OCI-LY3 (cell line): Measurements from ENCODE around the gene IRF2.

Experiments
- H2AFZ ChIP-seq: fragments of 200-600, 300-600 bp; shearing (Covaris generic); 2 replicates; pipeline ENCODE4 v1.6.0; 2014; ENCODE audit warnings: antibody characterized with exemption, low read depth, low read length
- H3K27ac ChIP-seq: fragments of 200-600, 300-600 bp; sonication (generic); 2 replicates; pipeline ENCODE4 v1.5.1; 2014; ENCODE audit warnings: mild to moderate bottlenecking, low read length, moderate library complexity, mixed read lengths
- H3K27me3 ChIP-seq: fragments of 200-600, 300-600 bp; sonication (generic); 2 replicates; pipeline ENCODE4 v1.6.1; 2014; ENCODE audit warnings: low read depth, low read length, mixed read lengths
- H3K36me3 ChIP-seq: fragments of 200-600, 300-600 bp; sonication (generic); replicated peaks from 2 replicates; pipeline ENCODE3; 2014; ENCODE audit warnings: low read depth, low read length, mixed read lengths
- H3K4me1 ChIP-seq: fragments of 300-600, 200-600 bp; sonication (generic); 2 replicates; pipeline ENCODE4 v1.6.1; 2014; ENCODE audit warnings: low read length, mixed read lengths
- H3K4me2 ChIP-seq: fragments of 200-600, 300-600 bp; sonication (generic); 2 replicates; pipeline ENCODE4 v1.6.1; 2014; ENCODE audit warnings: low read length, mixed read lengths
- H3K4me3 ChIP-seq: fragments of 300-600, 200-600 bp; sonication (generic); 2 replicates; pipeline ENCODE4 v1.5.1; 2014; ENCODE audit warnings: antibody characterized with exemption, mild to moderate bottlenecking, low read length, moderate library complexity
- H3K79me2 ChIP-seq: fragments of 300-600, 200-600 bp; shearing (Covaris generic); 2 replicates; pipeline ENCODE4 v1.6.1; 2014; ENCODE audit warnings: mild to moderate bottlenecking, low read length, mixed read lengths
- H3K9ac ChIP-seq: fragments of 300-600, 200-600 bp; shearing (Covaris generic); 2 replicates; pipeline ENCODE4 v1.6.0; 2014; ENCODE audit warnings: mild to moderate bottlenecking, low read length, moderate library complexity
- H3K9me3 ChIP-seq: fragments of 200-600, 300-600 bp; shearing (Covaris generic); 2 replicates; pipeline ENCODE4 v1.6.1; 2014; ENCODE audit warnings: low read length, mixed read lengths; ENCODE audit not compliant: insufficient read depth
- H4K20me1 ChIP-seq: fragments of 200-600, 300-600 bp; sonication (generic); 2 replicates; pipeline ENCODE4 v1.6.1; 2016; ENCODE audit warnings: low read length, mixed read lengths; ENCODE audit not compliant: insufficient read depth
- CTCF ChIP-seq: fragments of 200-600, 300-600 bp; sonication (generic); IDR thresholded peaks from 2 replicates; pipeline ENCODE4 v1.5.1; 2014; ENCODE audit warnings: antibody characterized with exemption, low read length, low read depth
- EZH2phosphoT487 ChIP-seq: fragments of 200-600 bp; shearing (Covaris generic); IDR thresholded peaks from 2 replicates; pipeline ENCODE4 v1.6.1; 2018; ENCODE audit warnings: antibody characterized with exemption, mixed run types, low read depth

IRF2 gene

DNA sequence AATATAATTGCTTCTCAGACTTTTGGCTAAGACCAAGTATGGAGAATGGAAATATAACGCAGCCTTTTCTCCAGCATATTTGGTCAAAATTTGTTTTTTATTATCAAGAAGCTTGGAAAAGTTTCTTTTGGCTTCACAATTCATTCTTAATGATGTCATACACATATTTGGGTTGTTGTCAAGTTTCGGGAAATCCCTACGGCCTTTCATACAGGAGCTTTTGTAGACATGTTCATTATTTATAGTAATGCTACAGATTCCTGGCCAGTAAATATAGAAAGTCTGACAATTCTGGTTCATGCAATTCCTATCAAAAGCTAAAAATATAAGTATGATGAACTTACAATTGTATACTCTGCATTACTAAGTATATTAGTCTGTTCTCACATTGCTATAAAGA is 112.9 kb downstream of the IRF2 start:
- Histone ChIP-seq H3K4me1 (no peaks in the 10 kb centered on the region), H4K20me1 (no peaks in the 10 kb centered on the region)
- TF ChIP-seq CTCF, result no peak
- TF ChIP-seq EZH2phosphoT487, result no peak

GRCh38 chr4:184359888-184360287 is 114.5 kb downstream of the IRF2 start:
- no peaks in the 10 kb centered on the region for H3K79me2 ChIP-seq
- H4K20me1 ChIP-seq, result no peaks in the 10 kb centered on the region
- H3K9ac ChIP-seq, result no peak overlapping the region
- H3K9me3 ChIP-seq, result no peaks in the 10 kb centered on the region
- H3K27me3 ChIP-seq, result no peaks in the 10 kb centered on the region
- no peak overlapping the region for H3K27ac ChIP-seq
- no peaks in the 10 kb centered on the region for H3K36me3 ChIP-seq
- no peak for TF ChIP-seq EZH2phosphoT487
- TF ChIP-seq CTCF, result no peak
- H2AFZ ChIP-seq, result no peak overlapping the region
- peaks cover 7% of the 10 kb centered on the region for H3K4me1 ChIP-seq
- H3K4me2 ChIP-seq, result no peak overlapping the region
- H3K4me3 ChIP-seq, result no peak overlapping the region

More for the DNA sequence above, 112.9 kb downstream of the IRF2 start:
- no peak overlapping the region for H3K4me2 ChIP-seq
- no peaks in the 10 kb centered on the region for H3K27me3 ChIP-seq
- no peak overlapping the region for H3K27ac ChIP-seq
- no peaks in the 10 kb centered on the region for H3K36me3 ChIP-seq
- H3K9ac ChIP-seq, result no peak overlapping the region
- H2AFZ ChIP-seq, result no peak overlapping the region
- no peaks in the 10 kb centered on the region for H3K79me2 ChIP-seq
- no peaks in the 10 kb centered on the region for H3K9me3 ChIP-seq
- no peak overlapping the region for H3K4me3 ChIP-seq

GRCh38 chr4:184358521-184359232 is 115.7 kb downstream of the IRF2 start:
- no peak for TF ChIP-seq EZH2phosphoT487
- no peak for TF ChIP-seq CTCF
- H3K4me2 ChIP-seq, result no peak overlapping the region
- no peak overlapping the region for H3K9ac ChIP-seq
- H3K27ac ChIP-seq, result no peak overlapping the region
- no peaks in the 10 kb centered on the region for H3K36me3 ChIP-seq
- H2AFZ ChIP-seq, result no peak overlapping the region
- H3K4me1 ChIP-seq, result peaks cover 14% of the 10 kb centered on the region
- no peaks in the 10 kb centered on the region for H3K9me3 ChIP-seq
- no peaks in the 10 kb centered on the region for H3K79me2 ChIP-seq
- no peak overlapping the region for H3K4me3 ChIP-seq
- H3K27me3 ChIP-seq, result no peaks in the 10 kb centered on the region
- H4K20me1 ChIP-seq, result no peaks in the 10 kb centered on the region

DNA sequence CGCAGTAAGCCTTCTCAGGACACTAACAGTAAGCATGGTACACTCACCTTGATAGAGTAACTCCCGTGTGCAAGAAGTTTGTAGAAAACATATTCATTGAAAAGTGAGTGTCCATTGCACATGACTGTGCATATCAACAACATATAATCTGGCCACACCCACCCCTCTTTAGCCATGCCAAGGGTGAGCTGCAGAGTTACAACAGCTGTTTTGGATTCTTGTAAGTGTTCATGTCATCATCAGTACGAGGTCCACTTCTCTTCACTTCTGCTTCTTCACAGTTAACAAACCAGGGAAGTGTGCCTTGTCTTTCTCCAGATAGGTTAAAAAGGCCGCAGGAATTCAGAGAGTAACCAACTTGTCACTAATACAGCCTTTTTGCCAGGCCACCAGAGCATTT is 116.6 kb downstream of the IRF2 start:
- no peaks in the 10 kb centered on the region for H4K20me1 ChIP-seq
- TF ChIP-seq CTCF (no peak), EZH2phosphoT487 (no peak)
- peaks cover 20% of the 10 kb centered on the region for H3K4me1 ChIP-seq

More for the DNA sequence above, 116.6 kb downstream of the IRF2 start:
- Histone ChIP-seq H3K9ac (no peak overlapping the region), H3K4me3 (no peak overlapping the region), H3K79me2 (no peaks in the 10 kb centered on the region), H3K27ac (no peak overlapping the region), H2AFZ (no peak overlapping the region), H3K27me3 (no peaks in the 10 kb centered on the region), H3K36me3 (no peaks in the 10 kb centered on the region), H3K4me2 (no peak overlapping the region), H3K9me3 (no peaks in the 10 kb centered on the region)
